Loucy (cell line): ENCODE data around the gene CBX8.
"Not testable (repeated sequence)": the region's sequence is repeated elsewhere in the genome, so short reads cannot be mapped to it uniquely, and the experiment has no call there.

ENCODE experiments used
- H2AFZ ChIP-seq: fragments of 200-600 bp; sonication (generic); 2 replicates; pipeline ENCODE4 v1.6.0; 2016; ENCODE audit warnings: antibody characterized with exemption, mild to moderate bottlenecking, low read length, moderate library complexity
- H3F3A ChIP-seq: fragments of 200-600 bp; 2 replicates; pipeline ENCODE4 v1.6.0; 2016; ENCODE audit warnings: antibody characterized with exemption, low read depth, mild to moderate bottlenecking
- H3K27me3 ChIP-seq: fragments of 200-600 bp; sonication (generic); 2 replicates; pipeline ENCODE4 v1.6.1; 2014; ENCODE audit warnings: low read length, mild to moderate bottlenecking; ENCODE audit not compliant: insufficient read depth, poor library complexity, severe bottlenecking
- H3K36me3 ChIP-seq: fragments of 200-600 bp; sonication (generic); 2 replicates; pipeline ENCODE4 v1.6.1; 2016; ENCODE audit warnings: low read length; ENCODE audit not compliant: insufficient read depth
- H3K4me1 ChIP-seq: fragments of 200-600 bp; sonication (generic); 2 replicates; pipeline ENCODE4 v1.5.1; 2014; ENCODE audit warnings: low read length, mild to moderate bottlenecking; ENCODE audit not compliant: insufficient read depth, poor library complexity, severe bottlenecking
- H3K4me2 ChIP-seq: fragments of 200-600 bp; sonication (generic); 2 replicates; pipeline ENCODE4 v1.6.0; 2014; ENCODE audit warnings: antibody characterized with exemption, low read length, low read depth, mild to moderate bottlenecking; ENCODE audit not compliant: poor library complexity, severe bottlenecking
- H3K4me3 ChIP-seq: fragments of 200-600 bp; sonication (generic); 2 replicates; pipeline ENCODE4 v1.5.1; 2014; ENCODE audit warnings: low read length, mild to moderate bottlenecking, mixed read lengths; ENCODE audit not compliant: poor library complexity, severe bottlenecking
- H3K79me2 ChIP-seq: fragments of 200-600 bp; sonication (generic); 2 replicates; pipeline ENCODE4 v1.6.1; 2014; ENCODE audit warnings: low read length; ENCODE audit not compliant: insufficient read depth
- H3K9ac ChIP-seq: fragments of 200-600 bp; sonication (generic); 2 replicates; pipeline ENCODE4 v1.6.0; 2014; ENCODE audit warnings: mild to moderate bottlenecking, low read depth, low read length, moderate library complexity; ENCODE audit not compliant: poor library complexity, severe bottlenecking
- H3K9me2 ChIP-seq: fragments of 200-600 bp; sonication (generic); replicated peaks from 2 replicates; pipeline ENCODE4 v1.6.1; 2016; ENCODE audit warnings: low read depth, low read length, mixed read lengths
- H3K9me3 ChIP-seq: fragments of 200-600 bp; sonication (generic); 2 replicates; pipeline ENCODE4 v1.6.1; 2014; ENCODE audit warnings: mild to moderate bottlenecking, antibody characterized with exemption, low read length, low read depth; ENCODE audit not compliant: insufficient read depth
- H4K20me1 ChIP-seq: fragments of 200-600 bp; sonication (generic); 2 replicates; pipeline ENCODE4 v1.6.0; 2014; ENCODE audit warnings: antibody characterized with exemption, low read length, mild to moderate bottlenecking; ENCODE audit not compliant: insufficient read depth, poor library complexity, severe bottlenecking
- CTCF ChIP-seq: fragments of 200-600 bp; sonication (generic); conservative IDR thresholded peaks from 2 replicates; pipeline ENCODE4 v1.5.1; 2014; ENCODE audit warnings: mild to moderate bottlenecking, antibody characterized with exemption, low read length
- EZH2phosphoT487 ChIP-seq: fragments of 200-600 bp; IDR thresholded peaks from 2 replicates; pipeline ENCODE4 v1.6.1; 2018; ENCODE audit warnings: antibody characterized with exemption, mild to moderate bottlenecking, moderate library complexity, borderline replicate concordance

The CBX8 gene

DNA sequence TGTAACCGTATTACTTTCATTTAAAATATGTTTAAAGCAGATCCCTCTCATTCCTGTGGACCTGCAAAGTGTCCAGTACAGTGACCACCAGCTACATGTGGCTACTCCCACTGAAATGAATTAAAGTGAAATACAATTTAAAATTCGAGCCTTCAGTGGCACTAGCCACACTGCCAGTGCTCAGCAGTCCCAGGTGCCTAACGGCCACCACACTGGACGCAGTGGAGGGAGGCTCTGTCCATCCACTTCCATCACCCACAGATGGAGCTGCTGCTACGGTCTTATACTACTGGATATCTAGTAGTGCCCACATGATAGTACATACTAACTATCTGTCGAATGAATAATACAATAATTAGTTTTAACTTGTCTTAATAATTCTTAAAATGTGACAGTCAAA is 21.2 kb downstream of the CBX8 start:
- no peaks in the 10 kb centered on the region for H3K36me3 ChIP-seq
- H4K20me1 ChIP-seq, result peaks cover 23% of the 10 kb centered on the region
- H3K4me3 ChIP-seq, result no peak overlapping the region
- H3K79me2 ChIP-seq, result peaks cover 36% of the 10 kb centered on the region
- no peaks in the 10 kb centered on the region for H3K27me3 ChIP-seq
- peaks cover 25% of the 10 kb centered on the region for H3K4me1 ChIP-seq
- H3K4me2 ChIP-seq, result no peak overlapping the region
- no peak overlapping the region for H3K9ac ChIP-seq
- TF ChIP-seq CTCF (no peak), EZH2phosphoT487 (no peak)
- H2AFZ ChIP-seq, result no peak overlapping the region
- no peaks in the 10 kb centered on the region for H3K9me3 ChIP-seq
- no peaks in the 10 kb centered on the region for H3F3A ChIP-seq
- H3K9me2 ChIP-seq, result no peaks in the 10 kb centered on the region

DNA sequence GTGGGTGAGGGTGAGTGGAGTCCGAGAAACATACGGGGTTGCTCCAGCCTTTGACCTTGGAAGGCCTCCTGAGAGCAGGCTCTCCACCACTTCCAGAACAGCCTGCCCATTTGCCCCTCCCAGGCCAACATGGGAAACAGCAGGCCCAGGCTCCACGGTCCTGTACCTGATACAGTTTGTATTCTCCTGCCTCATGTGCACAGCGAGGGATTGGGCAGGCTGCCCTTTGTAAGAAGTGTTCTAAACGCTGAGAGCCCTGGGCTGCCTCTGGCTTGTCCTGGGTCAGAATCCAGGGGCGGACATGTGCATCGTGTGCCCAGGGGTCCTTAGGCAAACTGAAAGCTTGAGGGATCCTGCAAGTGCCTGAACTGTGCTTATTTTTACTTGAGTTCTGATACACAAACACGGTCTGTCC is 22.3 kb downstream of the CBX8 start:
- Histone ChIP-seq H3K9me3 (no peaks in the 10 kb centered on the region), H3K4me1 (peaks cover 14% of the 10 kb centered on the region), H3K79me2 (peaks cover 25% of the 10 kb centered on the region), H3K9ac (no peak overlapping the region), H3K4me3 (no peak overlapping the region), H3K9me2 (no peaks in the 10 kb centered on the region), H3F3A (no peaks in the 10 kb centered on the region), H3K36me3 (no peaks in the 10 kb centered on the region), H3K4me2 (no peak overlapping the region), H3K27me3 (no peaks in the 10 kb centered on the region), H4K20me1 (peaks cover 12% of the 10 kb centered on the region), H2AFZ (no peak overlapping the region)
- no peak for TF ChIP-seq CTCF
- no peak for TF ChIP-seq EZH2phosphoT487

DNA sequence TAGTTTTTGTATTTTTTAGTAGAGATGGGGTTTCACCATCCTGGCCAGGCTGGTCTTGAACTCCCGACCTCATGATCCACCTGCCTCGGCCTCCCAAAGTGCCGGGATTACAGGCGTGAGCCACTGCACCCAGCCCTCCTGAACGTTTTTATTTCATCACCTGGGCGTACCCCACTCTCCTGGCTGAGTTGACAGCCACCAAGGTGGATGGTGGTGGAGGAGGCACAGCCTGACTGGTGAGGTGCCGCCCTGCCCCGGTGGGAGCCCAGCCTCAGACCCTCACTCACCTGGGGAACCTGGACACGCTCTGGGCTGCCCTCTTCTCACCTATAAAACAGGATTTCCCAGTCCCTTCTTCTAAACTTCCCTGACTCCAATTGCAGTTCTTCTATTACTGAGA is 24.2 kb downstream of the CBX8 start:
- not testable (repeated sequence) for H2AFZ ChIP-seq, H3K4me3 ChIP-seq, H3K79me2 ChIP-seq, H3K36me3 ChIP-seq, H3K27me3 ChIP-seq, H3K9me2 ChIP-seq, H3K4me2 ChIP-seq, H3K9ac ChIP-seq, H3K9me3 ChIP-seq, H3F3A ChIP-seq, H4K20me1 ChIP-seq
- peaks cover 13% of the 10 kb centered on the region for H3K4me1 ChIP-seq

DNA sequence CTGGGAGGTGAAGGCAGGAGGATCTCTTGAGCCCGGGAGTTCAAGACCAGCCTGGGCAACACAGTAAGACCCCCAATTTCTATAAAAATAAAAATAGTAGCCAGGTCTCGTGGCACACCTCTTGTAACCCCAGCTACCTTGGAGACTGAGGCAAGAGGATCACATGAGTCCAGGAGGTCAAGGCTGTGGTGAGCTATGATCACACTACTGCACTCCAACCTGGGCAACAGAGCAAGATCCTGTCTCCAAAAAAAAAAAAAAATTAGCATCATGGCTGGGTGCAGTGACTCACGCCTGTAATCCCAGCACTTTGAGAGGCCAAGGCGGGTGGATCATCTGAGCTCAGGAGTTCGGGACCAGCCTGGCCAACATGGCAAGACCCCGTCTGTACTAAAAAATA is 25.6 kb downstream of the CBX8 start:
- H2AFZ ChIP-seq, result no peak overlapping the region
- no peak overlapping the region for H3K4me2 ChIP-seq
- TF ChIP-seq EZH2phosphoT487 (no peak), CTCF (no peak)
- H3K4me1 ChIP-seq, result peaks cover under 1% of the 10 kb centered on the region
- H4K20me1 ChIP-seq, result no peaks in the 10 kb centered on the region
- no peak overlapping the region for H3K9ac ChIP-seq
- no peaks in the 10 kb centered on the region for H3K27me3 ChIP-seq
- no peaks in the 10 kb centered on the region for H3K9me3 ChIP-seq
- no peaks in the 10 kb centered on the region for H3K9me2 ChIP-seq
- H3K4me3 ChIP-seq, result no peak overlapping the region
- no peaks in the 10 kb centered on the region for H3K36me3 ChIP-seq
- no peaks in the 10 kb centered on the region for H3K79me2 ChIP-seq
- no peaks in the 10 kb centered on the region for H3F3A ChIP-seq
